GM21717 (cell line): ENCODE data around the gene PPP5C.
"Not testable (repeated sequence)": the region's sequence is repeated elsewhere in the genome, so short reads cannot be mapped to it uniquely, and the experiment has no call there.

ENCODE experiments used
- ATAC-seq: cut with Tn5 transposase; IDR thresholded peaks from one replicate; pipeline ENCODE4 v1.9.1; 2021; ENCODE audit warnings: mild to moderate bottlenecking, moderate library complexity; ENCODE audit not compliant: unreplicated experiment

Gene PPP5C

GRCh38 chr19:46406976-46407375, 60.1 kb downstream of the PPP5C start:
- no peak for ATAC-seq

- ATAC-seq = no peak
Observed at GRCh38 chr19:46407856-46408663, 61.2 kb downstream of the PPP5C start.

DNA sequence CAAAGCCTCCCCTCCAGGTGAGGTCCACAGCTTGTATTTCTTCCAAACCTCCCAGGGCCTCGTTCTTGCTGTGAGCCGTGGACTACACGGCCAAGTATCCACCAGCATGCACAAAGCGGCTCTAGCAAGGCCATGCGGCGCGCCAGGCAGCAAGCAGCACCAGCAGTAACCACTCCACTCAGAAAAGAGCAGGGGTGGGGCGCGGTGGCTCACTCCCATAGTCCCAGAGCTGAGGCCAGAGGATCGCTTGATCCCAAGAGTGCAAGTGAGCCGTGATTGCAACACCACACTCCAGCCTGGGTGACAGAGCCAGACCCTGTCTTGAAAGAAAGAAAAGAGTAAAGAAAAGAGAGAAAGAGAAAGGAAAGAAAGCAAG, 61.8 kb downstream of the PPP5C start:
- ATAC-seq = no peak

DNA sequence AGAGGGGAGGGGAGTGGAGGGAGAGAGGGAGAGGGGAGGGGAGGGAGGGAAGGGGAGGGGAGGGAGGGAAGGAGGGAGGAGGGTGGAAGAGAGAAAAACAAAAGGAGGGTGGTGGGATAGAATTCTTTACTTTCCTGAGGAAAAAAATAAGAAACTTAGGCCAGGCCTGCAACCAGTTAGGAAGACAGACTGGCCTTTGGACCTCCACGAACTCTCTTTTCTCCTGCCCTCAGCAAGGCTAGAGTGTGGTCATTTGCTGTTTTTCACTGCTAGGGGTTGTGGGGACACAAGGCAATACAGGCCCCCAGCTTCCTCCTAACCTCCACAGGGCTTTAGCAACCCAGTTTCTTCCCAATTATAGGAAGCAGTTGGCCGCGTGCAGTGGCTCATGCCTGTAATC, 62.3 kb downstream of the PPP5C start:
- no peak for ATAC-seq

DNA sequence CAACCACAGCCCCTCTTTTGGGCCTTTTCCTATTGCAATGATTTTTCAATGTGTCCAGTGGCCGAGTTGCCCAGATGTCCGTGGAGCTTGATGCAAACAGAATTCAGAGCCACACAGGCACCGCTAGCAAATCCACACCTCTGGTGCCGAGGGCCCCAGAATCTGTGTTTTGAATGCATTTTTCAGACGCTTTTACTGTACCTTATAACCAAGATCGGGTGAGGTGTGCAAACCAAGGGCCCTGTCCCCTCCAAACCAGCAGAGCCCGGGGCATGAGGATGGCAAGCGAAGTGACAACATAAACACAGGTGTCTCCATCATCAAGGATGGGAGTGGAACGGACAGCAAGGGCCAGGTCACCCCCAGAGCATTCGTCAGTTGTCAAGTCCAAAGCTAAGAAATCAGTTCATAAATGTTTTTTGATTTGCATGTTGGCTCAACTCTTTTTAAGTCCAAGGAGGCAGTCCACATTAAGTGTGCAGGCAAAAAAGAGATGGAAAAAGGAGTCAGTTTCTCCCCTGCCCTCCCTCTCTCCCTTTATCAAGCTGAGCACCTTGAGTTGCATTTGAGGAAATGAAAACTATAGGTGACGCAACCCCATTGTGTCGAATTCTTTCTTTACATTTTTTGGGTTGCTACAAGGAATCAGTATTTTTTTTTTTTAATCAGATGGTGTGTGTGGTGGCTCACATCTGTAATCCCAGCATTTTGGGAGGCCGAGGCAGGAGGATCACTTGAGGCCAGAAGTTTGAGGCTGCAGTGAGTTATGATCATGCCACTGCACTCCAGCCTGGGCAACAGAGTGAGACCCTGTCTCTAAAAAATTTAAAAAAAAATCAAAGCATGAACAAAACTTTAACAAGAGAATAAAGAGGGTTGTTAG, 63.6 kb downstream of the PPP5C start:
- ATAC-seq = no peak

DNA sequence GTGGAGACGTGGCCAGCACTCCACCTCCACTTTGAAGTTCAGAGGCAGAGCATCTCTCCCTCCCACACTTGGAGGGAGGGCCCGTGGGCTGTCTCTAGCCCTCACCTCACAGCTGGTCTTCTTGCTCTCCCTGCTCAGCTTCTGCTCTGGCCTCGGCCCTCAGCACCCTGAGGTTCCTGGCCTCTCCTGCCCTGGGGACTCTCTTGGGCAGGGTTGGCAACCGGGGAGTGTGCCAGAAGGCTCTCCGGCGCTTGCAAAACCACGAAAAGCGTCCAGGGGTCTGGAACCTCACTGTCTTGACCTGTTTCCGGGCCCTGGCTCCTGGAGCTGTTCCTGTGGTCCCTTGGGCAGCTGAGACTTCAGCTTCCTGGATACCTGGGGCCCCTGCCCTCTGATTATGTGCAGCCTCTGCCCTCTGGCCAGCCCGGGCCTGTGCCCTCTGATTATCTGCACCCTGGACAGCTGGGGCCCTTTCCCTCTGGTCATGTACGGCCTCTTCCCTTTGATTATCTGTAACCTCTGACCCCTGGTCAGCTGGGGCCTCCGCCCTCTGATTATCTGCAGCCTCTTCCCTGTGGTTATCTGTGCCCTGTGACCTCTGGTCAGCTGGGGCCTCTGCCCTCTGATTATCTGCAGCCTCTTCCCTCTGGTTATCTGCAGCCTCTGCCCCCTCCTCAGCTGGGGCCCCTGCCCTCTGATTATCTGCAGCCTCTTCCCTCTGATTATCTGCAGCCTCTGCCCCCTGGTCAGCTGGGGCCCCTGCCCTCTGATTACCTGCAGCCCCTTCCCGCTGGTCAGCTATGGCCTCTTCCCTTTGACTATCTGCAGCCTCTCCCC, 64.4 kb downstream of the PPP5C start:
- no peak for ATAC-seq

GRCh38 chr19:46411925-46412649, 65.2 kb downstream of the PPP5C start:
- ATAC-seq = no peak

DNA sequence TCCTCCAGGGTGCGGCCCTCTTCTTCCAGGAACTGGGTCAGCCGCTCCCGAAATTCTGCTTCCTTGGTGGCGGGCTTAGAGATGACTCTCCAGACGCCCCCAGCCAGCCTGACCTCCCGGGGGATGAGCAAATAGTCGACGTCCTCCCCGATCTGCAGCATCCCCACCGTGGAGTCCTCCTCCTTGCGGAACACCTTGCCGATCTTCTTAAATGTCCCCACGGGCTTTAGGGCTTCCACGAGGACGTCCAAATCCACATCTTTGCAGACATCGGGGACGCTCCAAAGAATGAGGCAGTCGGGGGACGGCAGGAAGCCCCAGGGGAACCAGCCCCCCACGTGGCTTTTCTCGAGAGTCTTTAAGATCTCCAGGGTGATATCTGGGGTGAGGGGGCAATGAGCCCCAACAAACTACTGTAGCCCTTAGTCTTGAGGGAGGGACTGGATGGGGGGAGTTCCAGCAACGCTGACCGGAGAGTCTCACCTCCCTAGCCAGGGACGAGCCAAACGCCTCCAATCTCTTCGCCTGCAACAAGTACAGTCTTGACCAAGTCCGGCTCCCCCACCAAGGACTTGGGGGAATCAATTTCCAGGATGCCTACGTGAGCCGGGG, 65.9 kb downstream of the PPP5C start:
- ATAC-seq = no peak

DNA sequence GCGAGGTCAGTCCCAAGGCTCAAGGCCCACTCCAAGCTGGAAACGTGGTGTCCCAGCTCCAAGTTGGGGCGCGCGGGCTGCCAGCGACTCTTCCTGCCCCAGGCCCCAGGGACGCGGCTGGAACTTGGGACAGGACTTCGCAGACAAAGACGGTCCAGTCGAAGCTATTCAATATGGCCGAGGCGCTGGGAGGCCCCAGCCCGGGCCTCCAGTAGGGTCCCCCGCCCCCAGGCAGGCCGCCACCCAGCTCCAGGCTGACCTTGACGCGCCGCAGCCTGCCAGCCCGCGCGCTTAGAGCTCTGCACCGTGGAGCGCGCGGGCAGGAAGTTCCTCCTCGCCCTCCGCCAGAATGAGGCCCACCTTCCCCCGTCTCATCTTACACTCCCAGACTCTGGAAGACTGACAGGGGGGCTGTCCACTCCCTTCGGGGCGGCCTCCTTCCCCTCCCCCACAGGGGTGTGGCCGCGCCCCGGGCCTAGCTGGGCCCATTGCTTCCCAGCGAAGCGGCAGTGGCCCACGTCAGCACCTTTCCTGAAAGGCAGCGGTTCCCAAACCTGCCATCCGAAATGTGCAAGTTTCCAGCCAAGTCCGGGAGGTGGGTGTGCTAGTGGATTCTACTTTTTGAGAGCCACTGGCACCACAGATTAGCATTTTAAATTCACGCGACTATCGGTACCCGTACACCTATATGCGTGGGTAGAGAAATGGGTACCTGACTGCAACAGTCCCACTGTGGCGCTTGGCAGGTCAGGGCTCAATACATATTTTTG, 66.6 kb downstream of the PPP5C start, which contains the start of gene CCDC8:
Gene CCDC8 (minus strand): TSS at position 303 of the 770 bp plus-strand sequence. CDS start 754 bp downstream, outside the sequence.
- no peak for ATAC-seq

DNA sequence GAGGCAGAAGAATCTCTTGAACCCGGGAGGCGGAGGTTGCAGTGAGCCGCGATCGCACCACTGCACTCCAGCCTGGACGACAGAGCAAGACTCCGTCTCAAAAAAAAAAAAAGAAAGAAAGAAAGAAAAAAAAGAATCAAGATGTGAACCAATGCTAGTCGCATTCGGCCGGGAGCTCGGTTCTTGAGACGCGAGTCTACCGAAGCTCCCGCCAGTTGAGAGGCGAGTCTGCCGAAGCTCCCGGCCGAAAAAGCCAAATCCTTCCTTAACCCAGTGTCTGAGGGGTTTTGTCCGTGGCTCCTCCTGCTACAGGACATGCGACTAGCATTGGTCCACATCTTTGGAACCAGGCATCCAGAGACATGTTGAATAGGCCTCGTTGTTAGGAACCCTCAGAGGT, 68.0 kb downstream of the PPP5C start:
- not testable (repeated sequence) for ATAC-seq

DNA sequence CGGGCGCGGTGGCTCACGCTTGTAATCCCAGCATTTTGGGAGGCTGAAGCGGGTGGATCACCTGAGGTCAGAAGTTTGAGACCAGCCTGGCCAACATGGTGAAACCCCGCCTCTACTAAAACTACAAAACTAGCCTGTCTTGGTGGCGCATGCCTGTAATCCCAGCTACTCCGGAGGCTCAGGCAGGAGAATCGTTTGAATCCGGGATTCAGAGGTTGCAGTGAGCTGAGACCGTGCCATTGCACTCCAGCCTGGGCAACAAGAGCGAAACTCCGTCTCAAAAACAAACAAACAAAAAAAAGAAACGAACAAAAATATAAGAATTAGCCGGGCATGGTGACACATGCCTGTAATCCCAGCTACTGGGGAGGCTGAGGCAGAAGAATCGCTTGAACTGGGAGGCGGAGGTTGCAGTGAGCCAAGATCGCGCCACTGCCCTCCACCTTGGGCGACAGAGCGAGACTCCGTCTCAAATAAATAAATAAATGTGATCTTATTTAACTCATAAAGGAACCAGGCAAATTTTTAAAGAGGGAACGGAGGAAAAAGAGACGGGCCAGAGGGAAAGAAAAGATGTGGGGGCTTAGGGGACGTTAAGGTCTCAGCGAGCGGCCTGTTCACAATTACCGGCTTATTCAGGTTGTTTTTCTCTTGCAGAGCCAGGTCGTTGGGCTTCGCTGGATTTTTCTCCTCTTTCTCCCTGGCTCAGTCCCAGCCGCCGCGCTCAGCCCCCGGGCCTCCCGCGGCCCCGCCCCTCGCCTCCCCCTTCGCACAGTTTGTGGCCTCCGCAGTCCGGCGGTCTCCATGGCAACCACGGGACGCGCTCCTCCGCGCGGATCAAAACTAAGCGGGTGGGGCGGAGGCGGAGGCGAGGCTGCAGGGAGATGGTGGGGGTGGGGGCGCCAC, 69.2 kb downstream of the PPP5C start:
- not testable (repeated sequence) for ATAC-seq

GRCh38 chr19:46420056-46420455, 73.2 kb downstream of the PPP5C start:
- ATAC-seq = no peak

DNA sequence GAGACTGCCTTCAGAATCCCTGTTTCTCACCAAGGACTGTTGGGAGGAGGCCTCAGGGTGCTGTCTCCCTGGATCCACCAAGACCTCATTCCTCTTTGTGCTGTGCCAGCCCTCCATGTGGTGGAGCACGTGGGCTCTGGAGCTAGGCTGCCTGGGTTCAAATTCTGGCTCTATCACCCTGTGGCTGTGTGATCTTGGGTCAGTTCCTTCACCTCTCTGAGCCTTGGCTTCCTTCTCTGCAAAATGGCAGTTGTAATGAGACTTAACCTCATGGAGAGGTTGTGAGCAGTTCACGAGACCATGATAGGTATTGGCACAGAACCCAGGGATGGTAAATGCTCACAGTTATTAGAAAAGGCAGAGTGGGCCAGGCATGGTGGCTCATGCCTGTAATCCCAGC, 75.5 kb downstream of the PPP5C start:
- ATAC-seq = no peak

DNA sequence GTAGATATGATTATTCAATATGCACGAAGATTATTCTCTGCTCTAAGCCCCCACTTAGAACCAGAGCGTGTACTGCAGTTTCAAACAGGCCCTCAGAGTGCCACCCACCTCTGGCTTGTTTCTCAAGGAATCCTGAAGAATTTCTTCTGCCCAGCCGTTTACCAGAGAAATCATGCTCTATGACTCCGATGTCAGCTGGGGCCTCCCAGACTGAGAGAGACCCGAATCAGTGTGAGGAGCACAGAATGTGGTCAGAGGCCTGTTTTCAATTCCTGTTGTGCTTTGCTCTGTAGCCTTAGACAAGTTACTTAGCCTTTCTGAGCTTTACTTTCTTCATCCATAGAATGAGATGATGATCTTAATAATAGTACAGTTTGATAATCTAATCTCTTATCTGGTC, 76.3 kb downstream of the PPP5C start:
- ATAC-seq = no peak

DNA sequence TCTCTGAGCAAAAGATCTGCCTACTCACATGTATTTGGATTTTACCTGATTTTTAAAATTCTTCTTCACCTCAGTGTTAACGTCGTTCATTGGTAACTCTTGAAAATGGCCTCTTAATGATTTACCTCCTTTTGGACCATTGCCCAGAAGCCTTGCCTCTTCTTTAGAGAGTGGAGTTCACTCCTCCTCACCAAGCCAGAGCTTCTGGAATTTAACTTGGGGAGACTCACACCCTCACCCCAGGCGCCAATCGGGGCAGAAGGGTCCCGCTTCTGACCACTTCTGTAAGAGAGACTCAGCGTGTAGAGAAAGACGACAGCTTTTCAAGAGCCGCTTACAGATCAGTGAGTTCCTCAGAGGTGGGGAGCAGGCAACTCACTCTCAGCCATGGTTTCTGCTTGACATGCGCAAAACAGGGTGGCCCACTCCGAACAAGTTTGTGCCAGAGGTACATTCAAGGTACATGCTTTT, 79.2 kb downstream of the PPP5C start:
- no peak for ATAC-seq

DNA sequence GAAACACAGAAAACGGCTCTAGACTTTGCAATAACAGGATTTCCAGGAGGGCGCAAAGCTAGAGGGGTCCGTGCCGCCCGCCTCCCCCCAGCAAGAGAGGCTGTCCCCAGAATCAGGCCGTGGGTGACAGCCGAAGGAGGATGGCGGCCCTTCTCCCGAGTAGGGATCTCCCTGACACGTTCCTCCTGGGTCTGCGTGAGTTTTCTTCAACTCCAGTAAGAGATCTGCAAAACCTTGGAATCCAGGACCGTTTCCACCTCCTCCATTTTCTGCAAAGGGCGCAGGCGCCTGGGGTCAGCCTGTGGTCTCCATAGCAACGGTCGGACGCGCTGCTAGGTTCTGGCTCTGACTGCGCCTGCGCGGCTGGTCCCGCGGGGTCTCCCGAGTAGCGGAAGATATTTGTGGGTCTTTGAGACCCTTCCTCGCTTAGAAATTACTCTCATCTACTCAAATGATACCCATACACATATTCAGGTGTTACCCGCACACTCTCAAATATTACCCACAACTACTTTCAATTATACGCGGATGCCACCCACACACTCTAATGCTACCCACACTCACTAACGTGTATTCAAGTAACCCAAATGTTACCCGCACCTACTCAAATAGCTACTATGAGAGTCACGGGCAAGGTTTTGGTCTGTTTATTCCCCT, 79.7 kb downstream of the PPP5C start:
- ATAC-seq = no peak

- no peak for ATAC-seq
Observed at GRCh38 chr19:46427518-46428045, 80.7 kb downstream of the PPP5C start.
